HK-2 (cell line): ENCODE measurements around the gene BMX.

Source experiments
- DNase-seq: peaks from one replicate; pipeline ENCODE4 v3.0.0-alpha.2; 2018; ENCODE audit not compliant: unreplicated experiment

Gene BMX

GRCh38 chrX:15507005-15507404, 6.4 kb downstream of the BMX start:
- DNase-seq = no peak

- DNase-seq = no peak
Measured at GRCh38 chrX:15509845-15510244, 9.2 kb downstream of the BMX start.

DNA sequence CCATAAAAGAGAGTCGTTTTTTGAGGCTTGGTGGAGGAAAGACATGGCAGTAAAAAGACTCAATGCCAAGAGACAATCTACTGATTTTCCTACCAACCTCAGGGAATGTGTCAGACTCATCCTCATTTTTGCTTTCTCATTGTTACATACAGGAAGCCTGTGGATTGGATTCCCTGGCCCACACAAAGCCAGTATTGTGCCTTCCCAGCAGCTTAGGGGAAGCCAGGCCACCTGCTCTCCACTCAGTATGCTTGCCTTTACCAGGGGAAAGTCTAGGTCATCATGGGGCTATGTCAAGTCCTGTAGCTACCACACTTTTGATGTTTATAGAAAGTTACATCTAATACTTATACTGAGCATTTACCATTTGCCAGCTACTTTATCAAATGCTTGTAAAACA, 11.0 kb downstream of the BMX start:
- DNase-seq = no peak

DNA sequence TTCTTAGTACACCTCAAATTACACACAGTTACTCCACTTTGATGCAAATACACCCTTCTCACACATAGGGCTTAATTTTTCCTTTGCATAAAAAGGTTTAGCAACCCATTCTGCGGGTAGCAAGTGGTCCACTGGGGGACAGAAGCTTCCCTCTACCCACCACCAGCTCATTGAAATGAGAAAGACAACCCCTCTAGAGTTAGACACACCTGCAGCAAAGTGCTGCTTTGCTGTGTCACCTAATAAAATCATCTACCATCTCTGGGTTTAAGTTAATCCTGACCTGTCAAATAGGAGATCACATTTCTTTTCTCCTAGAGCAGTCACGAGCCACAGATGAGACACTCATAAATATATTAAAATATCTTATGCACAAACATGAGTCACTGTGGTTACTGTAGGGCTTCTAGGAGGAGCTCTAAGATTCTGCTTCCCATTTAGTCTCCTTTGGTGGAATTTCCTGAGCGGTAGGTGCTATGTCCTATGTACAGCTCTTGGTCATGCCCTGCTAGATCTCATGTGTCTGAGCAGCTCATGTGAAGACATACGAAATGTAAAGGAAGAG, 11.9 kb downstream of the BMX start:
- DNase-seq = no peak

- DNase-seq = no peak
Measured at GRCh38 chrX:15514279-15514678, 13.7 kb downstream of the BMX start.

GRCh38 chrX:15515931-15516330, 15.3 kb downstream of the BMX start:
- DNase-seq = no peak

- DNase-seq = no peak
Measured at GRCh38 chrX:15522464-15522863, 21.9 kb downstream of the BMX start.

DNA sequence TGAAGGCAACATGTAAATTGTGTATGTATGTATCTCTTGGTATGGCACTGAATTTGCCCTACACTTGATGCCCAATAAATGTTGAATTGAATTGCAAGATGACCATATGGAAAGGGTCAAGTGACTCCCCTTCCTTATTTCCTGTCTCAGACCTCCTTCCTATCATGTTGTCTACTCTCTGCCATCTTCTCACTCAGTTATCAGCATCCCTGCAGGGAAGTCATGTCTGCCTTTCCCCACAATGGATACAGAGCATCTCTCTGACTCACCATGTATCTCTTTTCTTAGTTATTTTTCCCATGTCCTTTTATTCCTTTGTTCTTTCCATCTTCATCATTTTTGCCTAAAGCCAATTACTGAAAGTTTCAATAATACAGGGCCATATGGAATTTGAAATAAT, 22.5 kb downstream of the BMX start:
- DNase-seq = no peak

DNA sequence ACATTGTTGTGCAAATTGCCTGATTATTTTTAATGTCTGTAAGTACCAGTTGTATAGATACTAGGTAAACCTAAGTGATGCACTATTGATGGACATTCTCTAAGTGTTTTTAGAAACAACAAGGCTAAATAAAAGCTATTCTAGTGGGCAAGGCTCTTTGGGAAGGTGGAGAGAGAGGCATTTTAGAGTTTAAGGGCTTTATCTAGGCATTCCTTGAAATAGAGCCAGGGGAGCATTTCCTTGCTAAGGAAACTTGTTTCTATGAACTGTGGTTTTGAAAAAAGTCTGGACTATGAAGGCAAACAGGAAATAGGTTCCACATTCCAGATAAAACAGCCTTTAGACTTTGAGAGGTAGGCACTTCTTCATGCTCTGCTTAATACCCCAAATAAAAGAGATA, 23.8 kb downstream of the BMX start:
- no peak for DNase-seq

DNA sequence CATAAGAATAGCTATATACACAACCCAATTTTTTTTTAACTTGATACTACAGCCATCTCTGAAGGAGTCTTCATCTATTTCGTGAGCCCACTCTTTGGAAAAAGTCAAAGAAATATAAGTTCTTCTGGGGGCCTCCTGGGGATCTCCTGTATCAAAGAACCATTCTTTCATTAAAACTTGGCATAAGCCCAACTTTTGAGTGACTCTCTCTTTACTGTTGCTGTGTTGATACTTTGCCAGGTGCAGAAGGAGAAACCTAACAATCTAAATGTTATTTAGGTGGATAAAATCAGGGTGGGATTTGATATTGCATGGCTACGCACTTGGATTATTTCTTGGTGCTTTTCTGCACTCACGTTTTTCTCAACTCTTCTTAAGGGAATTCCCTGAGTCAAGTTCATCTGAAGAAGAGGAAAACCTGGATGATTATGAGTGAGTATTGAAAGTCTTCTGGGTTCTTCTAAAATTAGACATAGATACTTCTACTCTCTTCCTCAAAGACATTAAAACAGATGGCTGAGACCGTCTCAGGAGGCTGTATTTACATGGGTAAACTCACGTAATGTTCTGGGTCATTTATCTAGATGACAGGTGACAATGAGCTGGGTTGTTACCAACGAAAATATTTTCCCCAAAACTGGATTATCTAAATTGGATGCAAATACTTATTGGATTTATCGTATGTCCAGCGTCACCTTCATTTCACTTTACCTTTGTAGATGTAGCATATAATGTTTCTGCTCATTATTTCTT, 25.2 kb downstream of the BMX start:
- DNase-seq = no peak

DNA sequence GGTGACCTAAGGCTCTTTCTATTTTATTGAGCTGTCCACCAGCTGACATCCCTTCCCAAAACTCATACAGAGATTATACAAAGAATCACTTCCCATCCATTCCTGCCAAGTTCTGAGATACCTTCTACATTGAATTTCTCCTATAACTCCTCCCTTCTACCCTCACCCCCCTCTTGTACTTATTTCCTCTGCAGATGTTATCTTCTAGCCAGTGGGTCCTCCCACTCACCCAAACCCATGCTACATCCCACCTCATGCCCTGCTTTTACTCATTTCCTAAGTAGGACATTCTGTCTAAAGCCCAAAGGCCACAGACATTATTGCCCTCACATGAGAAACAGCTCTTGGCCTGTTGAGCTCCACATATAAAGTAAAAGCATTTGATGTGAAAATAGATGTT, 28.6 kb downstream of the BMX start:
- no peak for DNase-seq

GRCh38 chrX:15530318-15530717, 29.7 kb downstream of the BMX start:
- no peak for DNase-seq

GRCh38 chrX:15546745-15547144, 46.1 kb downstream of the BMX start:
- DNase-seq = no peak

GRCh38 chrX:15547356-15547755, 46.7 kb downstream of the BMX start:
- no peak for DNase-seq

- DNase-seq = no peak
Measured at GRCh38 chrX:15549189-15550012, 48.8 kb downstream of the BMX start.

- DNase-seq = no peak
Measured at GRCh38 chrX:15559227-15559626, 58.6 kb downstream of the BMX start.

DNA sequence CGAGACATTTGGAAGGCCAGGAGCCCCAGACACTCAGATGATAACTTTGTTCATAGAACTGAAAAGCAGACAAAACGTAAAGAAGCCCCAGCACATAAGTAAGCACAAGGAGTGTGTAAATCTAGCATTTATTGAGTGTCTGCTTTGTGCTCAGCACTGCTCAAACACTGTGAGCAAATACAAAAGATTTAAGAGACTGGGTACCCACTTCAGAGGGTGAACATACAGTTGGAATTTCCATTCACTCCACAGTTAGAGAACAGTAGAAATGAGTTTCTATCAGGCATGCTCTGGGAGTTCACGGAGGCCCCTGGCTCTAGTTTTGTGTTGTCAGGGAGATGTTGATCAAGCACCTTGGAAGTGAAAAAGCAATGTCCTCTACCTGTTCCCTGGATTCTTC, 60.3 kb downstream of the BMX start:
- DNase-seq = no peak

DNA sequence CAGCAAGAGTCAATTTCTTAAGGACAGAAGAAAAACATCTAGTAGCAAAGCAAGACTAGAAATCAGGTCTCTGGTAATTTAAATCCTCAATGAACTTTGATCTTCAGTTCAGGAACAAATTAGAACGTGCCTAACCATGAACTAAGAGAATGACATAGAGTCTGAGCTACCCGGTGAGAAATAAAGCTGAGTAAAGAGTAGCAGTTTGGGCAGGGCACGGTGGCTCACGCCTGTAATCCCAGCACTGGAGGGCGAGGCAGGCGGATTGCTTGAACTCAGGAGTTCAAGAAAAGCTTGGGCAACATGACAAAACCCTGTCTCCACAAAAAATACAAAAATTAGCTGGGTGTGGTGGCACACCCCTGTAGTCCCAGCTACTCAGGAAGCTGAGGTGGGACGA, 62.4 kb downstream of the BMX start:
- DNase-seq = no peak

DNA sequence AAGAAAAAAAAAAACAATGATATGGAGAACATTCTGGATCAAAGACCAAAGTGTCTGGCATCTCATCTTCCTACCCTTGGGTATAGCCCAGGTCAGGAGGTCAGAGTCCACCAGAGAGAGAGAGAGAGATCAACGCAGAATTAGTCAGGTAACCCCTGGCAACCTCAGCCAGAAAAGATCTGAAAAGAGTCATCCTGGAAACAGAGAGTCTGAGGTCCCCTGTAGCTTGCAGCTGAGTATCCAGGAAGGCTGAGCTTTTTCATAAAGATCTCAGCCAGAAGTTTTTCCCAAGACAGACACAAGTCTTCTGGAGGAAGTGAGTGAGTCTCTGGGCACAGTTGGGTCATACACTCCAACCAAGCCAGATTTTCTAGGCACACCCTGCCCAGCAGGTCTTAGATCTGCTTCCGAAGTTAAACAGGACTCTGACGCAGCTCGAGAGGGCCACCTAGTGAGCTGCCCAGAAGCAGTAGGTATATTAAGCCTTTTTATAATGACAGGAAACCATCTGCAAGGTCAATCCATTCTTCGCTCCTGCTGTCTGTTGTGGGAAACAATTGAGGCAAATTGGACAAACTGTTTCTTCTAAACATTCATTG, 64.5 kb downstream of the BMX start:
- peak; percentile 24 for DNase-seq

- no peak for DNase-seq
Measured at GRCh38 chrX:15566244-15566643, 65.6 kb downstream of the BMX start.

GRCh38 chrX:15567267-15567666, 66.7 kb downstream of the BMX start:
- DNase-seq = no peak

DNA sequence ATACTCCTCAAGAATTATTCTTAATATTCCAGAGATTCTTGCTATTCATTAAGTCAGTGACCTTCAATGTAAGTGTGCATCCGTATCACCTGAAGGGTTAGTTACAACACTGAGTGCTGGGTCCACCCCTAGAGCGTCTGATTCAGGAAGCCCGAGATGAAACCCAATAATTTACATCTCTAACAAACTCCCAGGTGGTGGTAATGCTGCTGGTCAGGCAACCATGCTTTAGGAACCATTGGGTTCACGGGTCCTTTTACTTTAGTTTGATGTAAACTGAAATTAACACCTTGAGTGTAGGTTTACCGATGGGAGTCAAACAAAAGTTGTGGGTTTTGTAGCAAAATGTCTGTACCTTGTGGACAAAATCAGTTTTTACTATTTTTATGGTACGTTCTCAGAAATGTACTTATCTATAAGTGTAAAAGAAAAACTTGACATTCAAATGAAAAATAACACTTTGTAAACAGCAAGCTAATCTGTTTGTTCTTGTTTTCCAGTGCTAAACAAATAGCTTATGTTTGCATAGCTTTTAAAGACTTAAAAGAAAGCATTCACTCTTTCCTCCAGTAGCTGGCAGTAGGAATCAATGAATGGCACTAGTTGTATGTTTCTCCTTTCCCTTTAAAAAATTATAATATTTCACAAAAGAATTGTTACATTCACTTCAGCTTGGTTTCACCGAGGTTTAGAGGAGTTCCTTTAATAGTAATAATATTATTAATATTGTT, 67.4 kb downstream of the BMX start:
- no peak for DNase-seq
